ENCODE measurements around the gene ADCY1.

The ADCY1 gene

GRCh38 chr7:45638916-45639315 is 64.7 kb downstream of the ADCY1 start:
- no peaks in the 10 kb centered on the region for H3K4me1 ChIP-seq (ENCODE audit: insufficient read depth, low read length)
- no peak overlapping the region for H3K4me3 ChIP-seq (ENCODE audit: low read depth in 1 of 2, low read length in 2 of 2)
- no peak overlapping the region for H3K9ac ChIP-seq (ENCODE audit: low read length)
- no peaks in the 10 kb centered on the region for H3K27me3 ChIP-seq (ENCODE audit: control insufficient read depth in 1 of 2, insufficient read depth in 2 of 2, low read length in 2 of 2)
- H3K27ac ChIP-seq (ENCODE audit: low read depth, low read length), result no peak overlapping the region
- no peaks in the 10 kb centered on the region for H3K9me3 ChIP-seq (ENCODE audit: low read length)
- H3K36me3 ChIP-seq (ENCODE audit: insufficient read depth, low read length), result no peaks in the 10 kb centered on the region

GRCh38 chr7:45642044-45642443 is 67.9 kb downstream of the ADCY1 start:
- no peak overlapping the region for H3K9ac ChIP-seq (ENCODE audit: low read length)
- no peaks in the 10 kb centered on the region for H3K9me3 ChIP-seq (ENCODE audit: low read length)
- no peak overlapping the region for H3K4me3 ChIP-seq (ENCODE audit: low read depth in 1 of 2, low read length in 2 of 2)
- no peak overlapping the region for H3K27ac ChIP-seq (ENCODE audit: low read depth, low read length)
- no peaks in the 10 kb centered on the region for H3K4me1 ChIP-seq (ENCODE audit: insufficient read depth, low read length)
- H3K36me3 ChIP-seq (ENCODE audit: insufficient read depth, low read length), result no peaks in the 10 kb centered on the region
- no peaks in the 10 kb centered on the region for H3K27me3 ChIP-seq (ENCODE audit: control insufficient read depth in 1 of 2, insufficient read depth in 2 of 2, low read length in 2 of 2)

- Histone ChIP-seq H3K4me3 (ENCODE audit: low read depth in 1 of 2, low read length in 2 of 2) (no peak overlapping the region), H3K4me1 (ENCODE audit: insufficient read depth, low read length) (no peaks in the 10 kb centered on the region), H3K36me3 (ENCODE audit: insufficient read depth, low read length) (no peaks in the 10 kb centered on the region)
Observed at GRCh38 chr7:45643630-45644029, 69.5 kb downstream of the ADCY1 start.

GRCh38 chr7:45644237-45644636 is 70.1 kb downstream of the ADCY1 start:
- no peak overlapping the region for H3K27ac ChIP-seq (ENCODE audit: low read depth, low read length)
- no peaks in the 10 kb centered on the region for H3K9me3 ChIP-seq (ENCODE audit: low read length)
- no peaks in the 10 kb centered on the region for H3K36me3 ChIP-seq (ENCODE audit: insufficient read depth, low read length)
- H3K27me3 ChIP-seq (ENCODE audit: control insufficient read depth in 1 of 2, insufficient read depth in 2 of 2, low read length in 2 of 2), result no peaks in the 10 kb centered on the region
- no peak overlapping the region for H3K9ac ChIP-seq (ENCODE audit: low read length)
- no peaks in the 10 kb centered on the region for H3K4me1 ChIP-seq (ENCODE audit: insufficient read depth, low read length)
- H3K4me3 ChIP-seq (ENCODE audit: low read depth in 1 of 2, low read length in 2 of 2), result no peak overlapping the region

More at GRCh38 chr7:45643630-45644029, 69.5 kb downstream of the ADCY1 start:
- Histone ChIP-seq H3K9me3 (ENCODE audit: low read length) (no peaks in the 10 kb centered on the region), H3K27ac (ENCODE audit: low read depth, low read length) (no peak overlapping the region), H3K9ac (ENCODE audit: low read length) (no peak overlapping the region), H3K27me3 (ENCODE audit: control insufficient read depth in 1 of 2, insufficient read depth in 2 of 2, low read length in 2 of 2) (no peaks in the 10 kb centered on the region)

GRCh38 chr7:45645141-45645969 is 71.2 kb downstream of the ADCY1 start:
- no peak overlapping the region for H3K4me3 ChIP-seq (ENCODE audit: low read depth in 1 of 2, low read length in 2 of 2)
- no peak overlapping the region for H3K27ac ChIP-seq (ENCODE audit: low read depth, low read length)
- H3K36me3 ChIP-seq (ENCODE audit: insufficient read depth, low read length), result no peaks in the 10 kb centered on the region
- no peaks in the 10 kb centered on the region for H3K4me1 ChIP-seq (ENCODE audit: insufficient read depth, low read length)
- no peaks in the 10 kb centered on the region for H3K27me3 ChIP-seq (ENCODE audit: control insufficient read depth in 1 of 2, insufficient read depth in 2 of 2, low read length in 2 of 2)
- H3K9ac ChIP-seq (ENCODE audit: low read length), result no peak overlapping the region
- no peaks in the 10 kb centered on the region for H3K9me3 ChIP-seq (ENCODE audit: low read length)

- Histone ChIP-seq H3K27me3 (ENCODE audit: control insufficient read depth in 1 of 2, insufficient read depth in 2 of 2, low read length in 2 of 2) (no peaks in the 10 kb centered on the region), H3K9ac (ENCODE audit: low read length) (no peak overlapping the region), H3K4me1 (ENCODE audit: insufficient read depth, low read length) (no peaks in the 10 kb centered on the region), H3K27ac (ENCODE audit: low read depth, low read length) (no peak overlapping the region), H3K4me3 (ENCODE audit: low read depth in 1 of 2, low read length in 2 of 2) (no peak overlapping the region), H3K9me3 (ENCODE audit: low read length) (no peaks in the 10 kb centered on the region), H3K36me3 (ENCODE audit: insufficient read depth, low read length) (no peaks in the 10 kb centered on the region)
Observed at GRCh38 chr7:45646207-45646821, 72.1 kb downstream of the ADCY1 start.

GRCh38 chr7:45646996-45647825 is 73.0 kb downstream of the ADCY1 start:
- Histone ChIP-seq H3K27me3 (ENCODE audit: control insufficient read depth in 1 of 2, insufficient read depth in 2 of 2, low read length in 2 of 2) (no peaks in the 10 kb centered on the region), H3K9me3 (ENCODE audit: low read length) (no peaks in the 10 kb centered on the region), H3K4me1 (ENCODE audit: insufficient read depth, low read length) (no peaks in the 10 kb centered on the region), H3K4me3 (ENCODE audit: low read depth in 1 of 2, low read length in 2 of 2) (no peak overlapping the region), H3K36me3 (ENCODE audit: insufficient read depth, low read length) (no peaks in the 10 kb centered on the region), H3K9ac (ENCODE audit: low read length) (no peak overlapping the region), H3K27ac (ENCODE audit: low read depth, low read length) (no peak overlapping the region)

GRCh38 chr7:45647967-45648670 is 74.0 kb downstream of the ADCY1 start:
- H3K36me3 ChIP-seq (ENCODE audit: insufficient read depth, low read length), result no peaks in the 10 kb centered on the region
- H3K27me3 ChIP-seq (ENCODE audit: control insufficient read depth in 1 of 2, insufficient read depth in 2 of 2, low read length in 2 of 2), result no peaks in the 10 kb centered on the region
- no peak overlapping the region for H3K27ac ChIP-seq (ENCODE audit: low read depth, low read length)
- no peaks in the 10 kb centered on the region for H3K9me3 ChIP-seq (ENCODE audit: low read length)
- H3K9ac ChIP-seq (ENCODE audit: low read length), result no peak overlapping the region
- no peak overlapping the region for H3K4me3 ChIP-seq (ENCODE audit: low read depth in 1 of 2, low read length in 2 of 2)
- H3K4me1 ChIP-seq (ENCODE audit: insufficient read depth, low read length), result no peaks in the 10 kb centered on the region

GRCh38 chr7:45648671-45648995 is 74.5 kb downstream of the ADCY1 start:
- no peaks in the 10 kb centered on the region for H3K27me3 ChIP-seq (ENCODE audit: control insufficient read depth in 1 of 2, insufficient read depth in 2 of 2, low read length in 2 of 2)
- H3K4me3 ChIP-seq (ENCODE audit: low read depth in 1 of 2, low read length in 2 of 2), result no peak overlapping the region
- no peaks in the 10 kb centered on the region for H3K4me1 ChIP-seq (ENCODE audit: insufficient read depth, low read length)
- H3K9ac ChIP-seq (ENCODE audit: low read length), result no peak overlapping the region
- no peak overlapping the region for H3K27ac ChIP-seq (ENCODE audit: low read depth, low read length)
- H3K9me3 ChIP-seq (ENCODE audit: low read length), result no peaks in the 10 kb centered on the region
- no peaks in the 10 kb centered on the region for H3K36me3 ChIP-seq (ENCODE audit: insufficient read depth, low read length)

GRCh38 chr7:45649560-45650346 is 75.6 kb downstream of the ADCY1 start:
- Histone ChIP-seq H3K27ac (ENCODE audit: low read depth, low read length) (no peak overlapping the region), H3K9me3 (ENCODE audit: low read length) (no peaks in the 10 kb centered on the region), H3K4me3 (ENCODE audit: low read depth in 1 of 2, low read length in 2 of 2) (no peak overlapping the region), H3K27me3 (ENCODE audit: control insufficient read depth in 1 of 2, insufficient read depth in 2 of 2, low read length in 2 of 2) (no peaks in the 10 kb centered on the region), H3K9ac (ENCODE audit: low read length) (no peak overlapping the region), H3K36me3 (ENCODE audit: insufficient read depth, low read length) (no peaks in the 10 kb centered on the region), H3K4me1 (ENCODE audit: insufficient read depth, low read length) (no peaks in the 10 kb centered on the region)
